ENCODE data around the gene SRGAP2B.
"Not testable (repeated sequence)": the region's sequence is repeated elsewhere in the genome, so short reads cannot be mapped to it uniquely, and the experiment has no call there.

SRGAP2B gene

GRCh38 chr1:145082483-145083255 is 12.5 kb downstream of the SRGAP2B start:
- DNase-seq = not testable (repeated sequence)

- not testable (repeated sequence) for DNase-seq
Observed at GRCh38 chr1:145080193-145080592, 14.9 kb downstream of the SRGAP2B start.

- not testable (repeated sequence) for DNase-seq
Observed at GRCh38 chr1:145079737-145080136, 15.4 kb downstream of the SRGAP2B start.

- not testable (repeated sequence) for DNase-seq
Observed at GRCh38 chr1:145078787-145079370, 16.2 kb downstream of the SRGAP2B start.

GRCh38 chr1:145077872-145078786 is 17.0 kb downstream of the SRGAP2B start:
- DNase-seq = not testable (repeated sequence)

GRCh38 chr1:145076877-145077276 is 18.3 kb downstream of the SRGAP2B start:
- DNase-seq = not testable (repeated sequence)

GRCh38 chr1:145074021-145074559 is 21.0 kb downstream of the SRGAP2B start:
- DNase-seq = not testable (repeated sequence)

GRCh38 chr1:145071569-145071968 is 23.6 kb downstream of the SRGAP2B start:
- not testable (repeated sequence) for DNase-seq

GRCh38 chr1:145066486-145066885 is 28.6 kb downstream of the SRGAP2B start:
- DNase-seq = not testable (repeated sequence)

- DNase-seq = not testable (repeated sequence)
Observed at GRCh38 chr1:145065194-145065826, 29.8 kb downstream of the SRGAP2B start.

- not testable (repeated sequence) for DNase-seq
Observed at GRCh38 chr1:145063941-145064648, 31.0 kb downstream of the SRGAP2B start.

- DNase-seq = not testable (repeated sequence)
Observed at GRCh38 chr1:145063285-145063684, 31.8 kb downstream of the SRGAP2B start.

- peak; percentile 1 for DNase-seq
Observed at GRCh38 chr1:145058184-145058583, 36.9 kb downstream of the SRGAP2B start.

- DNase-seq = not testable (repeated sequence)
Observed at GRCh38 chr1:145055217-145055760, 39.8 kb downstream of the SRGAP2B start.

GRCh38 chr1:145053428-145053827 is 41.7 kb downstream of the SRGAP2B start:
- not testable (repeated sequence) for DNase-seq

GRCh38 chr1:145052019-145052776 is 42.9 kb downstream of the SRGAP2B start:
- DNase-seq = not testable (repeated sequence)

- DNase-seq = not testable (repeated sequence)
Observed at GRCh38 chr1:145048181-145048856, 46.8 kb downstream of the SRGAP2B start.

GRCh38 chr1:145047553-145047952 is 47.6 kb downstream of the SRGAP2B start:
- DNase-seq = not testable (repeated sequence)

GRCh38 chr1:145045571-145046273 is 49.4 kb downstream of the SRGAP2B start:
- DNase-seq = not testable (repeated sequence)

All from CD4-positive, alpha-beta T cell treated with Interleukin-17A for 1 hour (primary cell).